Keratinocyte (primary cell): Measurements from ENCODE around the gene CASP7. TPM values are rescaled to one million over a fixed set of nuclear protein-coding genes. Genes with fewer than 3 reads are reported as not detected.

Source experiments
- DNase-seq: peaks from one replicate; pipeline ENCODE4 v3.0.0-alpha.2; 2011; ENCODE audit warnings: low read depth, missing footprints, low spot score
- FAIRE-seq: peaks from 2 replicates; lab custom pipeline; 2011; peaks lifted over from hg19 to GRCh38; lab: Jason Lieb, UNC
- H2AFZ ChIP-seq: 2 replicates; pipeline ENCODE4 v1.6.0; 2012; ENCODE audit warnings: low read length, control low read depth, inconsistent platforms; ENCODE audit not compliant: control insufficient read depth
- H3K27ac ChIP-seq: 2 replicates; pipeline ENCODE4 v1.5.1; 2011; ENCODE audit warnings: low read length; ENCODE audit not compliant: control insufficient read depth, insufficient read depth
- H3K27me3 ChIP-seq: 3 replicates; pipeline ENCODE4 v1.6.0; 2011; ENCODE audit warnings: low read length; ENCODE audit not compliant: control insufficient read depth, insufficient read depth; ENCODE audit errors: extremely low read depth
- H3K36me3 ChIP-seq, 2 experiments: 2 replicates in 1 of 2; 3 replicates in 1 of 2; pipeline ENCODE4 v1.5.1; 2011; ENCODE audit warnings: low read length in 2 of 2, mild to moderate bottlenecking in 1 of 2; ENCODE audit not compliant: control insufficient read depth in 2 of 2, insufficient read depth in 2 of 2; ENCODE audit errors: extremely low read depth in 1 of 2
- H3K4me1 ChIP-seq: 3 replicates; pipeline ENCODE4 v1.5.1; 2011; ENCODE audit warnings: low read length; ENCODE audit not compliant: control insufficient read depth, insufficient read depth; ENCODE audit errors: extremely low read depth
- H3K4me2 ChIP-seq: 3 replicates; pipeline ENCODE4 v1.6.0; 2011; ENCODE audit warnings: low read depth, low read length; ENCODE audit not compliant: control insufficient read depth, insufficient read depth; ENCODE audit errors: extremely low read depth
- H3K4me3 ChIP-seq, 3 experiments: fragments of 200-600 bp in 1 of 3; sonication (generic) in 1 of 3; 2 replicates in 2 of 3; 3 replicates in 1 of 3; pipeline ENCODE4 v1.5.1; 2011 to 2016; ENCODE audit warnings: low read length in 3 of 3, mild to moderate bottlenecking in 3 of 3, control low read depth in 2 of 3, inconsistent platforms in 1 of 3, low read depth in 1 of 3, mixed read lengths in 1 of 3, mixed run types in 1 of 3, moderate library complexity in 1 of 3; ENCODE audit not compliant: control insufficient read depth in 2 of 3, insufficient read depth in 2 of 3; ENCODE audit errors: extremely low read depth in 1 of 3
- H3K79me2 ChIP-seq: 2 replicates; pipeline ENCODE4 v1.6.0; 2012; ENCODE audit warnings: low read length; ENCODE audit not compliant: control insufficient read depth, insufficient read depth
- H3K9ac ChIP-seq: 3 replicates; pipeline ENCODE4 v1.6.0; 2011; ENCODE audit warnings: low read length; ENCODE audit not compliant: control insufficient read depth, insufficient read depth; ENCODE audit errors: extremely low read depth
- H3K9me1 ChIP-seq: 3 replicates; pipeline ENCODE4 v1.6.0; 2011; ENCODE audit warnings: low read length; ENCODE audit not compliant: control insufficient read depth, insufficient read depth; ENCODE audit errors: extremely low read depth
- H3K9me3 ChIP-seq: 2 replicates; pipeline ENCODE4 v1.5.1; 2012; ENCODE audit warnings: low read depth, low read length; ENCODE audit not compliant: control insufficient read depth
- H4K20me1 ChIP-seq: 3 replicates; pipeline ENCODE4 v1.6.0; 2011; ENCODE audit warnings: low read length; ENCODE audit not compliant: control insufficient read depth, insufficient read depth; ENCODE audit errors: extremely low read depth
- CTCF ChIP-seq, 3 experiments: IDR thresholded peaks in 1 of 3; conservative IDR thresholded peaks in 1 of 3; optimal IDR thresholded peaks in 1 of 3; 2 replicates in 2 of 3; 3 replicates in 1 of 3; pipeline versions ENCODE3 to v1.5.1; 2011; ENCODE audit warnings: low read length in 3 of 3, mild to moderate bottlenecking in 3 of 3, moderate library complexity in 2 of 3, control low read depth in 1 of 3, inconsistent platforms in 1 of 3; ENCODE audit not compliant: insufficient read depth in 2 of 3; ENCODE audit errors: extremely low read depth in 1 of 3
- EZH2 ChIP-seq: IDR thresholded peaks from one replicate; pipeline ENCODE4 v1.6.1; 2012; ENCODE audit warnings: inconsistent platforms, mild to moderate bottlenecking, low read length, moderate library complexity
- dilution Hi-C: fragments of 300-500 bp; cut with MboI; formaldehyde crosslinking; loops from one replicate; pipeline ENCODE4 v1.7.0; 2020; ENCODE audit warnings: low sequenced_read_pairs; ENCODE audit not compliant: extremely low pct_ligation_motif_present
- polyA plus RNA-seq, 5 experiments: library from polyadenylated mRNA; depleted of rRNA in 3 of 5; stranded (reverse) in 3 of 5; stranded (forward) in 1 of 5; unstranded in 1 of 5; fragments of >200 nt; gene quantifications; 1 replicate in 1 of 5; 2 replicates in 3 of 5; 3 replicates in 1 of 5; pipeline versions ENCODE4 v1.2.1 to v1.2.3, GENCODE V29; 2011 to 2012; ENCODE audit warnings: missing spikeins in 2 of 5, low read depth in 1 of 5, low replicate concordance in 1 of 5

CASP7 gene
- polyA plus RNA-seq, 1 donor (not counting 4 experiments of a cell fraction or from before 2014, with no cell fraction given), result 23.2 TPM

- TF ChIP-seq EZH2 (no peak), CTCF (optimal IDR thresholded peaks at IDR 0.05 in 1 of 3, IDR thresholded peaks at IDR 0.05 in 1 of 3, conservative IDR thresholded peaks at IDR 0.05 in 1 of 3; ENCODE audit: extremely low read depth in 1 of 3, insufficient read depth in 2 of 3, low read length in 3 of 3) (no peak)
- Histone ChIP-seq H3K4me2 (no peak overlapping the region), H3K9me3 (no peaks in the 10 kb centered on the region), H3K4me1 (no peaks in the 10 kb centered on the region), H3K79me2 (peaks cover 44% of the 10 kb centered on the region), H3K4me3 (no peak overlapping the region), H3K9me1 (no peaks in the 10 kb centered on the region), H3K36me3 (no peaks in the 10 kb centered on the region), H3K27ac (no peak overlapping the region), H3K9ac (no peak overlapping the region), H4K20me1 (no peaks in the 10 kb centered on the region), H3K27me3 (no peaks in the 10 kb centered on the region), H2AFZ (no peak overlapping the region)
- dilution Hi-C loops, result no loop called here
- FAIRE-seq (no peak), DNase-seq (no peak)
Measured at GRCh38 chr10:113690749-113691148, 11.0 kb downstream of the CASP7 start.

GRCh38 chr10:113691381-113691780, 11.7 kb downstream of the CASP7 start:
- no peaks in the 10 kb centered on the region for H4K20me1 ChIP-seq
- H2AFZ ChIP-seq, result no peak overlapping the region
- no peak overlapping the region for H3K4me2 ChIP-seq
- FAIRE-seq (no peak), DNase-seq (no peak)
- no peak overlapping the region for H3K9ac ChIP-seq
- H3K4me3 ChIP-seq, result no peak overlapping the region
- TF ChIP-seq CTCF (optimal IDR thresholded peaks at IDR 0.05 in 1 of 3, IDR thresholded peaks at IDR 0.05 in 1 of 3, conservative IDR thresholded peaks at IDR 0.05 in 1 of 3; ENCODE audit: extremely low read depth in 1 of 3, insufficient read depth in 2 of 3, low read length in 3 of 3) (no peak), EZH2 (no peak)
- no peak overlapping the region for H3K27ac ChIP-seq
- H3K9me3 ChIP-seq, result no peaks in the 10 kb centered on the region
- dilution Hi-C loops, result no loop called here
- peaks cover 39% of the 10 kb centered on the region for H3K79me2 ChIP-seq
- no peaks in the 10 kb centered on the region for H3K36me3 ChIP-seq
- H3K27me3 ChIP-seq, result no peaks in the 10 kb centered on the region
- H3K4me1 ChIP-seq, result no peaks in the 10 kb centered on the region
- no peaks in the 10 kb centered on the region for H3K9me1 ChIP-seq
